ENCODE data around the gene SH2B3. TPM values are rescaled to one million over a fixed set of nuclear protein-coding genes. Genes with fewer than 3 reads are reported as not detected.
A peak's percentile ranks its signal among the peaks of the same experiment; 100 is the strongest.

SH2B3 gene
- total and polyA plus RNA-seq, 9 of the 15 experiments (the other 6 are each of a cell fraction or from before 2014, with no cell fraction given): 10.8 to 75.3 (median 37.4) TPM

GRCh38 chr12:111408686-111409402 is 3.1 kb downstream of the SH2B3 start (continued):
- TF ChIP-seq PRDM10 (IDR thresholded peaks at IDR 0.05; ENCODE audit: partially characterized antibody): no peak
- TF ChIP-seq, protein P1, sequence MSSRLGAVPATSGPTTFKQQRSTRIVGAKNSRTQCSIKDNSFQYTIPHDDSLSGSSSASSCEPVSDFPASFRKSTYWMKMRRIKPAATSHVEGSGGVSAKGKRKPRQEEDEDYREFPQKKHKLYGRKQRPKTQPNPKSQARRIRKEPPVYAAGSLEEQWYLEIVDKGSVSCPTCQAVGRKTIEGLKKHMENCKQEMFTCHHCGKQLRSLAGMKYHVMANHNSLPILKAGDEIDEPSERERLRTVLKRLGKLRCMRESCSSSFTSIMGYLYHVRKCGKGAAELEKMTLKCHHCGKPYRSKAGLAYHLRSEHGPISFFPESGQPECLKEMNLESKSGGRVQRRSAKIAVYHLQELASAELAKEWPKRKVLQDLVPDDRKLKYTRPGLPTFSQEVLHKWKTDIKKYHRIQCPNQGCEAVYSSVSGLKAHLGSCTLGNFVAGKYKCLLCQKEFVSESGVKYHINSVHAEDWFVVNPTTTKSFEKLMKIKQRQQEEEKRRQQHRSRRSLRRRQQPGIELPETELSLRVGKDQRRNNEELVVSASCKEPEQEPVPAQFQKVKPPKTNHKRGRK (tag; IDR thresholded peaks at IDR 0.05): no peak
- TF ChIP-seq KDM5B (IDR thresholded peaks at IDR 0.05; ENCODE audit: insufficient replicate concordance, low read depth, low read length): peak; percentile 35
- TF ChIP-seq SMARCA5 (IDR thresholded peaks at IDR 0.05): peak; percentile 52; the same call in 1 of the 2 replicates
- peak; percentile 33 for TF ChIP-seq BRD9 (IDR thresholded peaks at IDR 0.05; ENCODE audit: low read depth, partially characterized antibody)
- no peak for TF ChIP-seq PRMT5 (CRISPR knock-in tag; IDR thresholded peaks at IDR 0.05)
- peak; percentile 19 for TF ChIP-seq DACH1 (IDR thresholded peaks at IDR 0.05; ENCODE audit: partially characterized antibody)
- TF ChIP-seq RBM25 (IDR thresholded peaks at IDR 0.05; ENCODE audit: low read depth, low read length, severe bottlenecking): peak; percentile 60
- TF ChIP-seq ZKSCAN3 (CRISPR knock-in tag; IDR thresholded peaks at IDR 0.05): no peak
- TF ChIP-seq KLF16 (IDR thresholded peaks at IDR 0.05): no peak
